ENCODE measurements around the gene HFM1.

HFM1 gene

GRCh38 chr1:91224878-91225277, 179.8 kb downstream of the HFM1 start:
- no peak for DNase-seq

GRCh38 chr1:91221017-91221416, 183.6 kb downstream of the HFM1 start:
- DNase-seq, result no peak

- no peak for DNase-seq
These were observed 186.7 kb downstream of the HFM1 start for GRCh38 chr1:91217911-91218310.

All from MV-4-11 (cell line).